Measurements from ENCODE around the gene HCFC1R1. TPM values are rescaled to one million over a fixed set of nuclear protein-coding genes. Genes with fewer than 3 reads are reported as not detected.

HCFC1R1 gene
- total and polyA plus RNA-seq, 4 donors, result 88.5 to 303 (median 199) TPM

- H3K4me3 ChIP-seq (ENCODE audit: low read length in 2 of 2), result no peak overlapping the region
- no peak overlapping the region for H3K27ac ChIP-seq (ENCODE audit: low read depth in 1 of 2, low read length in 2 of 2)
- H3K9me3 ChIP-seq (ENCODE audit: control insufficient read depth, low read length), result no peaks in the 10 kb centered on the region
- DNase-seq (no peak), ATAC-seq (ENCODE audit: low FRiP score) (no peak)
- 86% methylated on average over 17 of the region's 17 CpGs for WGBS, 2 donors
- no peaks in the 10 kb centered on the region for H3K27me3 ChIP-seq (ENCODE audit: control insufficient read depth in 1 of 2, insufficient read depth in 2 of 2, low read length in 1 of 2)
- intact Hi-C loops (cut with DNase I), result no loop called here
- H3K4me1 ChIP-seq (ENCODE audit: control insufficient read depth in 1 of 2, insufficient read depth in 2 of 2, low read length in 2 of 2), result no peaks in the 10 kb centered on the region
- no peaks in the 10 kb centered on the region for H3K36me3 ChIP-seq (ENCODE audit: control insufficient read depth in 1 of 2, insufficient read depth in 2 of 2, low read length in 1 of 2)
Measured at GRCh38 chr16:2973605-2974318, 50.0 kb downstream of the HCFC1R1 start.

GRCh38 chr16:2973093-2973492 lies 50.6 kb downstream of the HCFC1R1 start:
- H3K27me3 ChIP-seq (ENCODE audit: control insufficient read depth in 1 of 2, insufficient read depth in 2 of 2, low read length in 1 of 2), result no peaks in the 10 kb centered on the region
- intact Hi-C loops (cut with DNase I), result no loop called here
- no peak overlapping the region for H3K4me3 ChIP-seq (ENCODE audit: low read length in 2 of 2)
- DNase-seq (no peak), ATAC-seq (ENCODE audit: low FRiP score) (no peak)
- no peak overlapping the region for H3K27ac ChIP-seq (ENCODE audit: low read depth in 1 of 2, low read length in 2 of 2)
- no peaks in the 10 kb centered on the region for H3K4me1 ChIP-seq (ENCODE audit: control insufficient read depth in 1 of 2, insufficient read depth in 2 of 2, low read length in 2 of 2)
- WGBS, 2 donors, result 88 to 92% methylated on average over 5 of the region's 5 CpGs
- no peaks in the 10 kb centered on the region for H3K36me3 ChIP-seq (ENCODE audit: control insufficient read depth in 1 of 2, insufficient read depth in 2 of 2, low read length in 1 of 2)
- no peaks in the 10 kb centered on the region for H3K9me3 ChIP-seq (ENCODE audit: control insufficient read depth, low read length)

Other genes with a start within 250 kb of the HCFC1R1 start
- gene ELOB, start 246.7 kb downstream of the HCFC1R1 start, total RNA-seq, result 100 to 1,000 TPM; 146 to 174 TPM
- 100 to 1,000 TPM; 368 to 843 TPM for gene ELOB, start 246.7 kb downstream of the HCFC1R1 start, polyA plus RNA-seq
- gene PRSS33, start 236.4 kb downstream of the HCFC1R1 start, total RNA-seq, result not detected
- under 1 TPM in 1 of 2 donors, not detected in 1; 0.08 TPM for gene PRSS33, start 236.4 kb downstream of the HCFC1R1 start, polyA plus RNA-seq
- not detected for gene PRSS41, start 225.5 kb downstream of the HCFC1R1 start, total RNA-seq
- gene PRSS41, start 225.5 kb downstream of the HCFC1R1 start, polyA plus RNA-seq, result not detected
- not detected for gene PRSS21, start 206.7 kb downstream of the HCFC1R1 start, total RNA-seq
- gene PRSS21, start 206.7 kb downstream of the HCFC1R1 start, polyA plus RNA-seq, result not detected
- under 1 TPM in 1 of 2 donors, not detected in 1; 0.48 TPM for gene ZG16B, start 193.6 kb downstream of the HCFC1R1 start, total RNA-seq
- gene ZG16B, start 193.6 kb downstream of the HCFC1R1 start, polyA plus RNA-seq, result 1 to 10 TPM in 1 of 2 donors, not detected in 1; 4.8 TPM
- not detected for gene PRSS22, start 165.8 kb downstream of the HCFC1R1 start, total RNA-seq
- 1 to 10 TPM in 1 of 2 donors, under 1 TPM in 1; 0.31 to 1.5 TPM for gene PRSS22, start 165.8 kb downstream of the HCFC1R1 start, polyA plus RNA-seq
- 10 to 100 TPM; 11.5 to 14.6 TPM for gene FLYWCH2, start 140.7 kb downstream of the HCFC1R1 start, total RNA-seq
- 10 to 100 TPM; 18.8 to 32.6 TPM for gene FLYWCH2, start 140.7 kb downstream of the HCFC1R1 start, polyA plus RNA-seq
- gene FLYWCH1, start 112.0 kb downstream of the HCFC1R1 start, total RNA-seq, result 10 to 100 TPM; 40.6 to 72.4 TPM
- gene FLYWCH1, start 112.0 kb downstream of the HCFC1R1 start, polyA plus RNA-seq, result 100 to 1,000 TPM in 1 of 2 donors, 10 to 100 TPM in 1; 24.2 to 103 TPM
- not detected for gene KREMEN2, start 59.7 kb downstream of the HCFC1R1 start, total RNA-seq
- gene KREMEN2, start 59.7 kb downstream of the HCFC1R1 start, polyA plus RNA-seq, result not detected
- 1 to 10 TPM; 4.0 to 5.7 TPM for gene PAQR4, start 54.6 kb downstream of the HCFC1R1 start, total RNA-seq
- 1 to 10 TPM; 1.5 to 2.6 TPM for gene PAQR4, start 54.6 kb downstream of the HCFC1R1 start, polyA plus RNA-seq
- gene PKMYT1, start 43.5 kb downstream of the HCFC1R1 start, total RNA-seq, result 1 to 10 TPM; 1.5 to 2.4 TPM
- gene PKMYT1, start 43.5 kb downstream of the HCFC1R1 start, polyA plus RNA-seq, result 1 to 10 TPM; 1.1 to 2.4 TPM
- under 1 TPM in 1 of 2 donors, not detected in 1; 0.18 TPM for gene CLDN9, start 11.0 kb downstream of the HCFC1R1 start, total RNA-seq
- under 1 TPM in 1 of 2 donors, not detected in 1; 0.20 TPM for gene CLDN9, start 11.0 kb downstream of the HCFC1R1 start, polyA plus RNA-seq
- not detected for gene CLDN6, start 5.8 kb downstream of the HCFC1R1 start, total RNA-seq
- gene CLDN6, start 5.8 kb downstream of the HCFC1R1 start, polyA plus RNA-seq, result not detected
- gene TNFRSF12A, start 3.6 kb downstream of the HCFC1R1 start, total RNA-seq, result 100 to 1,000 TPM in 1 of 2 donors, 10 to 100 TPM in 1; 60.4 to 271 TPM
- gene TNFRSF12A, start 3.6 kb downstream of the HCFC1R1 start, polyA plus RNA-seq, result 100 to 1,000 TPM in 1 of 2 donors, 10 to 100 TPM in 1; 84.9 to 107 TPM
- 10 to 100 TPM; 18.9 to 29.8 TPM for gene THOC6, start 93 bp upstream of the HCFC1R1 start, total RNA-seq
- gene THOC6, start 93 bp upstream of the HCFC1R1 start, polyA plus RNA-seq, result 10 to 100 TPM; 18.5 to 60.6 TPM
- under 1 TPM; 0.10 to 0.18 TPM for gene BICDL2, start 13.0 kb upstream of the HCFC1R1 start, total RNA-seq
- gene BICDL2, start 13.0 kb upstream of the HCFC1R1 start, polyA plus RNA-seq, result 1 to 10 TPM in 1 of 2 donors, under 1 TPM in 1; 0.05 to 3.6 TPM
- gene MMP25, start 22.6 kb upstream of the HCFC1R1 start, total RNA-seq, result 10 to 100 TPM in 1 of 2 donors, 1 to 10 TPM in 1; 3.2 to 11.4 TPM
- gene MMP25, start 22.6 kb upstream of the HCFC1R1 start, polyA plus RNA-seq, result under 1 TPM; 0.36 to 0.75 TPM
- 10 to 100 TPM; 30.2 to 71.6 TPM for gene IL32, start 41.7 kb upstream of the HCFC1R1 start, total RNA-seq
- gene IL32, start 41.7 kb upstream of the HCFC1R1 start, polyA plus RNA-seq, result 100 to 1,000 TPM in 1 of 2 donors, 10 to 100 TPM in 1; 18.2 to 137 TPM
- not detected for gene ZSCAN10, start 75.4 kb upstream of the HCFC1R1 start, total RNA-seq
- not detected for gene ZSCAN10, start 75.4 kb upstream of the HCFC1R1 start, polyA plus RNA-seq
- 10 to 100 TPM in 1 of 2 donors, 1 to 10 TPM in 1; 7.1 to 10.0 TPM for gene ZNF205, start 88.6 kb upstream of the HCFC1R1 start, total RNA-seq
- 10 to 100 TPM in 1 of 2 donors, 1 to 10 TPM in 1; 8.9 to 36.6 TPM for gene ZNF205, start 88.6 kb upstream of the HCFC1R1 start, polyA plus RNA-seq
- 1 to 10 TPM; 8.0 to 8.6 TPM for gene ZNF213, start 111.1 kb upstream of the HCFC1R1 start, total RNA-seq
- 1 to 10 TPM; 2.3 to 5.6 TPM for gene ZNF213, start 111.1 kb upstream of the HCFC1R1 start, polyA plus RNA-seq
- gene OR1F1, start 164.3 kb upstream of the HCFC1R1 start, total RNA-seq, result not detected
- gene OR1F1, start 164.3 kb upstream of the HCFC1R1 start, polyA plus RNA-seq, result not detected
- 1 to 10 TPM; 7.4 to 8.1 TPM for gene ZNF200, start 211.2 kb upstream of the HCFC1R1 start, total RNA-seq
- gene ZNF200, start 211.2 kb upstream of the HCFC1R1 start, polyA plus RNA-seq, result 1 to 10 TPM; 4.0 to 4.5 TPM
- 1 to 10 TPM; 2.9 to 4.5 TPM for gene MEFV, start 232.7 kb upstream of the HCFC1R1 start, total RNA-seq
- gene MEFV, start 232.7 kb upstream of the HCFC1R1 start, polyA plus RNA-seq, result 1 to 10 TPM in 1 of 2 donors, under 1 TPM in 1; 0.20 to 1.6 TPM

All from aorta (tissue), 5 donors.